HCT116 (cell line): ENCODE data around the gene AKAP9. TPM values are rescaled to one million over a fixed set of nuclear protein-coding genes. Genes with fewer than 3 reads are reported as not detected.

Experiments
- ATAC-seq: fragments of 200-7000 bp; cut with Tn5 transposase; 2 replicates; pipeline ENCODE4 v1.9.1; 2020; ENCODE audit warnings: mild to moderate bottlenecking, moderate library complexity
- BruUV-seq: library from RNA; stranded (reverse); fragments of 400-500 nt; replicated peaks from 2 replicates; lab custom pipeline; 2021; lab: Mats Ljungman, UMichigan
- CTCF ChIA-PET: fragments of 300-600 bp; sonication (Branson Sonifier 250); formaldehyde crosslinking; loops from one replicate; lab custom pipeline; 2021; ENCODE audit warnings: antibody characterized with exemption; lab: Charles Lee
- POLR2A ChIA-PET: fragments of 300-600, 350-600 bp; sonication (Branson Sonifier 250); formaldehyde crosslinking; loops from one replicate; lab custom pipeline; 2021; ENCODE audit warnings: antibody characterized with exemption; lab: Charles Lee
- RAD21 ChIA-PET, 2 experiments: fragments of 300-600 bp; sonication (Branson Sonifier 250); formaldehyde crosslinking; loops; one replicate each; lab custom pipeline; 2023; ENCODE audit warnings: low total read pairs in 2 of 2; ENCODE audit not compliant: uncharacterized antibody in 2 of 2, unreplicated experiment in 2 of 2, low non-redundant PET in 1 of 2; lab: Charles Lee
- DNase-seq: peaks from one replicate; pipeline ENCODE4 v3.0.0-alpha.2; 2010; ENCODE audit warnings: low read depth, low spot score
- H2AFZ ChIP-seq: fragments of 200-600 bp; shearing (Covaris generic), sonication (generic); 2 replicates; pipeline ENCODE4 v1.6.1; 2017; ENCODE audit warnings: low read depth, mixed run types, mixed read lengths, antibody characterized with exemption, low read length; ENCODE audit not compliant: poor library complexity, severe bottlenecking
- H3K27ac ChIP-seq: 2 replicates; pipeline ENCODE4 v1.5.1; 2012; ENCODE audit warnings: low read depth, low read length
- H3K27me3 ChIP-seq: fragments of 200-600 bp; sonication (generic); 2 replicates; pipeline ENCODE4 v1.6.1; 2016; ENCODE audit warnings: mixed run types, low read length, mixed read lengths; ENCODE audit not compliant: insufficient read depth
- H3K36me3 ChIP-seq, 2 experiments: fragments of 200-500 bp in 1 of 2; fragments of 200-600 bp in 1 of 2; sonication (Bioruptor generic) in 1 of 2; sonication (generic) in 1 of 2; 2 replicates each; pipeline versions ENCODE4 v1.5.1 to v1.6.1; 2014 to 2016; ENCODE audit warnings: low read length in 2 of 2, inconsistent platforms in 1 of 2, mixed read lengths in 1 of 2, mixed run types in 1 of 2; ENCODE audit not compliant: insufficient read depth in 2 of 2, control insufficient read depth in 1 of 2
- H3K4me1 ChIP-seq, 2 experiments: fragments of 200-600 bp in 1 of 2; sonication (generic) in 1 of 2; 2 replicates each; pipeline versions ENCODE4 v1.5.1 to v1.6.1; 2012 to 2017; ENCODE audit warnings: low read length in 2 of 2, inconsistent platforms in 1 of 2, mild to moderate bottlenecking in 1 of 2, mixed read lengths in 1 of 2, mixed run types in 1 of 2, moderate library complexity in 1 of 2; ENCODE audit not compliant: insufficient read depth in 2 of 2, control insufficient read depth in 1 of 2
- H3K4me2 ChIP-seq: fragments of 200-600 bp; sonication (generic); 2 replicates; pipeline ENCODE4 v1.6.1; 2017; ENCODE audit warnings: mixed run types, low read length, mixed read lengths
- H3K4me3 ChIP-seq, 2 experiments: fragments of 200-600 bp in 1 of 2; sonication (generic) in 1 of 2; replicated peaks in 1 of 2; 2 replicates each; pipeline ENCODE4 v1.5.1; 2011 to 2016; ENCODE audit warnings: low read length in 2 of 2, control low read depth in 1 of 2, low read depth in 1 of 2, mild to moderate bottlenecking in 1 of 2, mixed read lengths in 1 of 2, mixed run types in 1 of 2
- H3K79me2 ChIP-seq: fragments of 200-600 bp; sonication (generic); 2 replicates; pipeline ENCODE4 v1.6.1; 2017; ENCODE audit warnings: mild to moderate bottlenecking, mixed run types, low read length, moderate library complexity, mixed read lengths; ENCODE audit not compliant: insufficient read depth
- H3K9ac ChIP-seq: fragments of 200-600 bp; sonication (generic); 2 replicates; pipeline ENCODE4 v1.6.1; 2016; ENCODE audit warnings: low read length, mixed read lengths
- H3K9me2 ChIP-seq: fragments of 200-600 bp; sonication (generic), shearing (Covaris generic); 2 replicates; pipeline ENCODE4 v1.6.1; 2017; ENCODE audit warnings: mixed run types, mild to moderate bottlenecking, moderate library complexity; ENCODE audit not compliant: insufficient read depth
- H3K9me3 ChIP-seq, 2 experiments: fragments of 200-500 bp in 1 of 2; fragments of 200-600 bp in 1 of 2; sonication (Bioruptor generic) in 1 of 2; sonication (generic) in 1 of 2; 2 replicates each; pipeline ENCODE4 v1.6.1; 2014 to 2017; ENCODE audit warnings: low read length in 2 of 2, mixed read lengths in 2 of 2, inconsistent platforms in 1 of 2, low read depth in 1 of 2, mild to moderate bottlenecking in 1 of 2, mixed run types in 1 of 2, moderate library complexity in 1 of 2; ENCODE audit not compliant: control insufficient read depth in 1 of 2, insufficient read depth in 1 of 2
- H4K20me1 ChIP-seq: fragments of 200-600 bp; sonication (generic), shearing (Covaris generic); 2 replicates; pipeline ENCODE4 v1.6.1; 2017; ENCODE audit warnings: mixed run types, mild to moderate bottlenecking, moderate library complexity; ENCODE audit not compliant: insufficient read depth
- CBX3 ChIP-seq: IDR thresholded peaks from 2 replicates; pipeline ENCODE4 v1.6.1; 2012; ENCODE audit warnings: low read depth
- CTCF ChIP-seq, 3 experiments: fragments of 200-600 bp in 1 of 3; sonication (generic) in 1 of 3; IDR thresholded peaks in 2 of 3; conservative IDR thresholded peaks in 1 of 3; 2 replicates each; pipeline ENCODE4 v1.5.1; 2012 to 2017; ENCODE audit warnings: low read depth in 2 of 3, low read length in 2 of 3, antibody characterized with exemption in 1 of 3, borderline replicate concordance in 1 of 3, control low read depth in 1 of 3, mild to moderate bottlenecking in 1 of 3, mixed read lengths in 1 of 3, mixed run types in 1 of 3, moderate library complexity in 1 of 3; ENCODE audit not compliant: insufficient read depth in 1 of 3
- EGR1 ChIP-seq: IDR thresholded peaks from 2 replicates; pipeline ENCODE4 v1.6.1; 2012; ENCODE audit warnings: low read depth
- ELF1 ChIP-seq: IDR thresholded peaks from 2 replicates; pipeline ENCODE4 v1.6.1; 2012; ENCODE audit warnings: low read depth, borderline replicate concordance
- EZH2phosphoT487 ChIP-seq: fragments of 200-600 bp; IDR thresholded peaks from 2 replicates; pipeline ENCODE4 v1.6.1; 2018; ENCODE audit warnings: antibody characterized with exemption, borderline replicate concordance
- FOSL1 ChIP-seq: IDR thresholded peaks from 2 replicates; pipeline ENCODE4 v1.6.1; 2012; ENCODE audit warnings: low read depth
- POLR2A ChIP-seq: IDR thresholded peaks from 2 replicates; pipeline ENCODE4 v1.7.0; 2011; ENCODE audit warnings: borderline replicate concordance; ENCODE audit not compliant: insufficient read depth, insufficient read length; ENCODE audit errors: extremely low read depth
- SIN3A ChIP-seq: IDR thresholded peaks from 2 replicates; pipeline ENCODE4 v1.6.1; 2012; ENCODE audit warnings: low read depth
- SP1 ChIP-seq: IDR thresholded peaks from 2 replicates; pipeline ENCODE4 v1.6.1; 2012; ENCODE audit warnings: low read depth
- SRF ChIP-seq: IDR thresholded peaks from 2 replicates; pipeline ENCODE4 v1.6.1; 2012; ENCODE audit warnings: low read depth
- ZFX ChIP-seq: fragments of 450-650 bp; IDR thresholded peaks from 2 replicates; pipeline ENCODE4 v1.6.1; 2017
- ZNF274 ChIP-seq: fragments of 200-500 bp; sonication (Bioruptor generic); IDR thresholded peaks from 2 replicates; pipeline ENCODE4 v1.6.1; 2014; ENCODE audit warnings: mild to moderate bottlenecking, low read depth, low read length, inconsistent platforms
- intact Hi-C: fragments of 100-400 bp; cut with micrococcal nuclease; formaldehyde crosslinking; loops from 2 replicates; pipeline ENCODE4 v1.10.0; 2022
- total RNA-seq: library from RNA; stranded (reverse); gene quantifications from one replicate; pipeline ENCODE4 v1.2.1, GENCODE V29; 2021; ENCODE audit not compliant: unreplicated experiment
- TF ChIP-seq, protein P1 (sequence below): IDR thresholded peaks from 2 replicates; pipeline ENCODE4 v1.6.1; 2012
- TF ChIP-seq, protein P2 (sequence below): IDR thresholded peaks from 2 replicates; pipeline ENCODE4 v1.6.1; 2012

Gene AKAP9
- total RNA-seq, 1 experiment from 2014 or later = 32.6 TPM

GRCh38 chr7:92119213-92119759 is 178.6 kb downstream of the AKAP9 start:
- no peaks in the 10 kb centered on the region for H3K9me3 ChIP-seq
- peaks cover 30 to 52% of the 10 kb centered on the region in 2 experiments; a peak in 3 of 4 replicates for H3K36me3 ChIP-seq
- ATAC-seq (no peak), DNase-seq (no peak)
- H4K20me1 ChIP-seq = peaks cover 8% of the 10 kb centered on the region
- H3K27me3 ChIP-seq = no peaks in the 10 kb centered on the region
- H3K9ac ChIP-seq = no peak overlapping the region
- no TSS peak for BruUV-seq
- H3K27ac ChIP-seq = no peak overlapping the region
- H3K4me3 ChIP-seq = no peak overlapping the region
- H3K79me2 ChIP-seq = peaks cover 63% of the 10 kb centered on the region
- H2AFZ ChIP-seq = no peak overlapping the region
- POLR2A ChIA-PET = no interaction called here
- intact Hi-C loops = no loop called here
- H3K4me1 ChIP-seq = no peaks in the 10 kb centered on the region
- H3K4me2 ChIP-seq = no peak overlapping the region
- TF ChIP-seq SIN3A (no peak), SRF (no peak), SP1 (no peak), CTCF (IDR thresholded peaks at IDR 0.05 in 2 of 3, conservative IDR thresholded peaks at IDR 0.05 in 1 of 3; ENCODE audit: borderline replicate concordance in 1 of 3, insufficient read depth in 1 of 3, low read depth in 2 of 3, low read length in 2 of 3) (no peak), ZFX (no peak), FOSL1 (no peak), EZH2phosphoT487 (no peak), ZNF274 (no peak), ELF1 (no peak), CBX3 (no peak), EGR1 (no peak), POLR2A (no peak)
- TF ChIP-seq, protein P1, sequence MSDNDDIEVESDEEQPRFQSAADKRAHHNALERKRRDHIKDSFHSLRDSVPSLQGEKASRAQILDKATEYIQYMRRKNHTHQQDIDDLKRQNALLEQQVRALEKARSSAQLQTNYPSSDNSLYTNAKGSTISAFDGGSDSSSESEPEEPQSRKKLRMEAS = no peak
- TF ChIP-seq, protein P2, sequence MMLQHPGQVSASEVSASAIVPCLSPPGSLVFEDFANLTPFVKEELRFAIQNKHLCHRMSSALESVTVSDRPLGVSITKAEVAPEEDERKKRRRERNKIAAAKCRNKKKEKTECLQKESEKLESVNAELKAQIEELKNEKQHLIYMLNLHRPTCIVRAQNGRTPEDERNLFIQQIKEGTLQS = no peak
- no peaks in the 10 kb centered on the region for H3K9me2 ChIP-seq
- RAD21 ChIA-PET = no interaction called here
- CTCF ChIA-PET = no interaction called here
